Neuronal stem cell (in vitro differentiated cells): ENCODE results near the gene TYW3.

ENCODE experiments used
- DNase-seq: peaks from one replicate; pipeline ENCODE4 v3.0.0-alpha.2; 2013; ENCODE audit warnings: low spot score
- H2AFZ ChIP-seq: one replicate; pipeline ENCODE4 v1.6.1; 2013; ENCODE audit warnings: mild to moderate bottlenecking, low read length, inconsistent platforms
- H2AK5ac ChIP-seq: 2 replicates; pipeline ENCODE4 v1.6.1; 2013; ENCODE audit warnings: low read depth, mild to moderate bottlenecking, inconsistent platforms, low read length, moderate library complexity, mixed read lengths
- H2BK120ac ChIP-seq: 2 replicates; pipeline ENCODE4 v1.6.1; 2013; ENCODE audit warnings: low read depth, mild to moderate bottlenecking, inconsistent platforms, low read length, moderate library complexity, mixed read lengths
- H2BK12ac ChIP-seq: one replicate; pipeline ENCODE4 v1.6.1; 2013; ENCODE audit warnings: low read length, inconsistent platforms
- H2BK15ac ChIP-seq: 2 replicates; pipeline ENCODE4 v1.6.1; 2013; ENCODE audit warnings: mild to moderate bottlenecking, low read length, inconsistent platforms, mixed read lengths
- H2BK5ac ChIP-seq: one replicate; pipeline ENCODE4 v1.6.1; 2013; ENCODE audit warnings: inconsistent platforms, mild to moderate bottlenecking, low read length, moderate library complexity
- H3K14ac ChIP-seq: one replicate; pipeline ENCODE4 v1.6.1; 2013; ENCODE audit warnings: low read length, inconsistent platforms
- H3K18ac ChIP-seq: 2 replicates; pipeline ENCODE4 v1.6.1; 2013; ENCODE audit warnings: low read length, inconsistent platforms
- H3K23ac ChIP-seq: 2 replicates; pipeline ENCODE4 v1.6.1; 2013; ENCODE audit warnings: low read depth, mild to moderate bottlenecking, mixed read lengths, low read length, inconsistent platforms; ENCODE audit not compliant: poor library complexity
- H3K27ac ChIP-seq: replicated peaks from 3 replicates; pipeline ENCODE4 v1.5.1; 2013; ENCODE audit warnings: low read length, inconsistent platforms
- H3K27me3 ChIP-seq, 3 experiments: 2 replicates each; pipeline ENCODE4 v1.6.1; 2013; ENCODE audit warnings: low read length in 3 of 3, mild to moderate bottlenecking in 2 of 3, inconsistent platforms in 1 of 3, low read depth in 1 of 3, mixed read lengths in 1 of 3, moderate library complexity in 1 of 3; ENCODE audit not compliant: control insufficient read depth in 3 of 3, insufficient read depth in 3 of 3
- H3K36me3 ChIP-seq, 2 donors: replicated peaks in 1 of 2; 2 replicates each; pipeline ENCODE4 v1.6.1; 2013; ENCODE audit warnings: low read length in 2 of 2; ENCODE audit not compliant: control insufficient read depth in 2 of 2, insufficient read depth in 2 of 2
- H3K4ac ChIP-seq: 2 replicates; pipeline ENCODE4 v1.6.1; 2013; ENCODE audit warnings: inconsistent platforms, mild to moderate bottlenecking, low read length, moderate library complexity
- H3K4me1 ChIP-seq, 2 donors: 1 replicate in 1 of 2; 2 replicates in 1 of 2; pipeline ENCODE4 v1.6.1; 2013; ENCODE audit warnings: low read length in 2 of 2, low read depth in 1 of 2; ENCODE audit not compliant: control insufficient read depth in 2 of 2, insufficient read depth in 1 of 2
- H3K4me2 ChIP-seq: one replicate; pipeline ENCODE4 v1.6.1; 2013; ENCODE audit warnings: mild to moderate bottlenecking, low read length, inconsistent platforms; ENCODE audit not compliant: insufficient read depth, poor library complexity, severe bottlenecking
- H3K4me3 ChIP-seq, 2 donors: 2 replicates each; pipeline ENCODE4 v1.5.1; 2013; ENCODE audit warnings: low read length in 2 of 2, mild to moderate bottlenecking in 2 of 2, inconsistent platforms in 1 of 2, moderate library complexity in 1 of 2
- H3K79me1 ChIP-seq: one replicate; pipeline ENCODE4 v1.6.1; 2013; ENCODE audit warnings: low read depth, mild to moderate bottlenecking, inconsistent platforms, low read length, moderate library complexity
- H3K9ac ChIP-seq: one replicate; pipeline ENCODE4 v1.6.1; 2013; ENCODE audit warnings: mild to moderate bottlenecking, low read depth, low read length, inconsistent platforms; ENCODE audit not compliant: poor library complexity
- H3K9me3 ChIP-seq, 2 donors: replicated peaks in 1 of 2; 2 replicates each; pipeline versions ENCODE3 to v1.6.1; 2013; ENCODE audit warnings: low read length in 2 of 2, mild to moderate bottlenecking in 2 of 2, inconsistent platforms in 1 of 2, low read depth in 1 of 2, mixed read lengths in 1 of 2, moderate library complexity in 1 of 2; ENCODE audit not compliant: control insufficient read depth in 2 of 2, insufficient read depth in 1 of 2
- H4K8ac ChIP-seq: one replicate; pipeline ENCODE4 v1.6.1; 2013; ENCODE audit warnings: low read depth, mild to moderate bottlenecking, inconsistent platforms, low read length, moderate library complexity
- H4K91ac ChIP-seq: one replicate; pipeline ENCODE4 v1.6.1; 2013; ENCODE audit warnings: low read length, low read depth, mild to moderate bottlenecking, inconsistent platforms; ENCODE audit not compliant: poor library complexity
- WGBS, 2 donors: extraction: QIAGEN DNeasy Blood & Tissue Kit; methylation state at CpG; one replicate each; pipeline ENCODE4 v1.1.7; 2013; ENCODE audit warnings: missing lambda C conversion rate in 2 of 2, mixed read lengths in 1 of 2; ENCODE audit not compliant: insufficient read length in 2 of 2, insufficient replicate concordance in 1 of 2; ENCODE audit errors: extremely low coverage in 2 of 2; 5-methylcytosine and 5-hydroxymethylcytosine counted together

The TYW3 gene

DNA sequence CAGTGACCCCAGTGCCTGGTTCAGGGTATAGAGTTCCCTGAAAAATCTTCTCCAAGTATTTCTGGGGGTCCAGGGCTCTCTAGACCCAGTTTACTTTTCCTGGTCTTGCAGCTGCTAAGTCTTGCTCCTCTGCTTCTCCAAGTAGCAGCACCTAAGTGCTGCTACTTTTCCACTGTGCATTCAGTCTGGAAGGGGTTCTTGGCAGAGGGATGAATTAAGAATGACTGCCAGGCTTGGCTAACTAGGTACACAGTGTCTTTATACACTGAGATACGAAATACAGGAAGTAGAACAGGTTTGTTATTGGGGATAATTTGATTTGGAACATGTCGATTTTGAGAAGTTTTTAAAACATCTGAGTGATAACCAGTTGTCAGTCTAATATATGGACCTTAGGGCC lies 35.1 kb upstream of the TYW3 start:
- 100% methylated on average over 2 of the region's 2 CpGs; no CpG with 5 or more reads in 1 of the 2 donors for WGBS, 2 donors
- Histone ChIP-seq H3K79me1 (no peaks in the 10 kb centered on the region), H3K4ac (no peak overlapping the region), H3K27ac (no peak overlapping the region), H2AK5ac (no peak overlapping the region), H3K9ac (no peak overlapping the region), H2BK5ac (no peak overlapping the region), H3K18ac (no peak overlapping the region), H3K4me3 (no peak overlapping the region), H3K4me2 (no peak overlapping the region), H2BK120ac (no peak overlapping the region), H4K91ac (no peak overlapping the region), H2AFZ (no peak overlapping the region), H3K27me3 (no peaks in the 10 kb centered on the region), H3K4me1 (peaks cover 0 to 4% of the 10 kb centered on the region in 2 donors), H3K14ac (no peak overlapping the region), H2BK15ac (no peak overlapping the region), H4K8ac (no peak overlapping the region), H3K9me3 (no peaks in the 10 kb centered on the region), H3K36me3 (no peaks in the 10 kb centered on the region), H3K23ac (no peak overlapping the region), H2BK12ac (no peak overlapping the region)
- DNase-seq: no peak

DNA sequence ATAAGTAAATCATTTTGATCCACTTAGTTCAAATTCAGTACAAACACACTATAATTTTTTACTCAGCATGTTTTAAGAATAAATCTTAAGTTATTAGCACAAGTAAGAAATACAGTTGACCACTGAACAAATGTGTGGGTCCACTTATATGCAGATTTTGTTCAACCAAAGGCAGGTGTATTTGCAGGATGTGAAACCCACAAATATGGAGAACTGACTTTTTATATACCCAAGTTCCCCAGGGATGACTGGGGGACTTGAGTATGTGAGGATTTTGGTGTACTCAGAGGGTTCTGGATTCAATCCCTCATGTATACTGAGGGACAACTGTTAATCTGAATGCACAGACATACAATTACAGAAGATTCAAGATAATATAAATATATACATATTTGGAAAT lies 33.6 kb upstream of the TYW3 start:
- Histone ChIP-seq H2BK15ac (no peak overlapping the region), H3K4me3 (no peak overlapping the region), H3K27me3 (no peaks in the 10 kb centered on the region), H3K4me2 (no peak overlapping the region), H3K9me3 (no peaks in the 10 kb centered on the region), H3K4ac (no peak overlapping the region), H4K91ac (no peak overlapping the region), H4K8ac (no peak overlapping the region), H3K23ac (no peak overlapping the region), H2BK12ac (no peak overlapping the region), H3K27ac (no peak overlapping the region), H2BK120ac (no peak overlapping the region), H2AFZ (no peak overlapping the region), H3K18ac (no peak overlapping the region), H3K14ac (no peak overlapping the region), H3K9ac (no peak overlapping the region), H3K79me1 (no peaks in the 10 kb centered on the region), H3K36me3 (no peaks in the 10 kb centered on the region), H3K4me1 (no peaks in the 10 kb centered on the region), H2BK5ac (no peak overlapping the region), H2AK5ac (no peak overlapping the region)
- DNase-seq: no peak

GRCh38 chr1:74703386-74704182 lies 29.4 kb upstream of the TYW3 start:
- H3K14ac ChIP-seq: no peak overlapping the region
- no peaks in the 10 kb centered on the region for H3K9me3 ChIP-seq
- no peak overlapping the region for H3K18ac ChIP-seq
- H2BK120ac ChIP-seq: no peak overlapping the region
- no peaks in the 10 kb centered on the region for H3K36me3 ChIP-seq
- H3K23ac ChIP-seq: no peak overlapping the region
- no peak for DNase-seq
- no peak overlapping the region for H3K4me2 ChIP-seq
- no peak overlapping the region for H4K8ac ChIP-seq
- no peak overlapping the region for H3K4ac ChIP-seq
- H2BK15ac ChIP-seq: no peak overlapping the region
- no peak overlapping the region for H2BK12ac ChIP-seq
- H3K27me3 ChIP-seq: no peaks in the 10 kb centered on the region
- H3K9ac ChIP-seq: no peak overlapping the region
- no peak overlapping the region for H2AFZ ChIP-seq
- H3K79me1 ChIP-seq: no peaks in the 10 kb centered on the region
- no peaks in the 10 kb centered on the region for H3K4me1 ChIP-seq
- no peak overlapping the region for H2AK5ac ChIP-seq
- H2BK5ac ChIP-seq: no peak overlapping the region
- no CpG with 5 or more reads among the region's 6 CpGs for WGBS, 2 donors
- H4K91ac ChIP-seq: no peak overlapping the region
- no peak overlapping the region for H3K27ac ChIP-seq
- H3K4me3 ChIP-seq: no peak overlapping the region

GRCh38 chr1:74712881-74713280 lies 20.1 kb upstream of the TYW3 start:
- Histone ChIP-seq H3K9ac (no peak overlapping the region), H3K79me1 (no peaks in the 10 kb centered on the region), H3K23ac (no peak overlapping the region), H3K18ac (no peak overlapping the region), H3K27me3 (no peaks in the 10 kb centered on the region), H2AFZ (no peak overlapping the region), H4K8ac (no peak overlapping the region), H3K27ac (no peak overlapping the region), H2BK5ac (no peak overlapping the region), H3K14ac (no peak overlapping the region), H3K4me2 (no peak overlapping the region), H4K91ac (no peak overlapping the region), H3K9me3 (no peaks in the 10 kb centered on the region), H2BK15ac (no peak overlapping the region), H3K4ac (no peak overlapping the region), H3K4me1 (peaks cover 0 to 3% of the 10 kb centered on the region in 2 donors), H2BK12ac (no peak overlapping the region), H2AK5ac (no peak overlapping the region), H3K4me3 (no peak overlapping the region), H3K36me3 (no peaks in the 10 kb centered on the region), H2BK120ac (no peak overlapping the region)
- no CpG with 5 or more reads among the region's 1 CpG for WGBS, 2 donors
- DNase-seq: no peak
